GM19238 (cell line): ENCODE results near the gene GPR61.

Source experiments
- DNase-seq: peaks from one replicate; pipeline ENCODE4 v3.0.0; 2011; ENCODE audit warnings: low spot score; ENCODE audit not compliant: insufficient read length

Gene GPR61

GRCh38 chr1:109539676-109540075, at the start of gene GPR61:
Gene GPR61, plus strand, starts transcription at chr1:109539872. Its CDS starts 3,151 bp downstream, at chr1:109543023.
- DNase-seq, result no peak

DNA sequence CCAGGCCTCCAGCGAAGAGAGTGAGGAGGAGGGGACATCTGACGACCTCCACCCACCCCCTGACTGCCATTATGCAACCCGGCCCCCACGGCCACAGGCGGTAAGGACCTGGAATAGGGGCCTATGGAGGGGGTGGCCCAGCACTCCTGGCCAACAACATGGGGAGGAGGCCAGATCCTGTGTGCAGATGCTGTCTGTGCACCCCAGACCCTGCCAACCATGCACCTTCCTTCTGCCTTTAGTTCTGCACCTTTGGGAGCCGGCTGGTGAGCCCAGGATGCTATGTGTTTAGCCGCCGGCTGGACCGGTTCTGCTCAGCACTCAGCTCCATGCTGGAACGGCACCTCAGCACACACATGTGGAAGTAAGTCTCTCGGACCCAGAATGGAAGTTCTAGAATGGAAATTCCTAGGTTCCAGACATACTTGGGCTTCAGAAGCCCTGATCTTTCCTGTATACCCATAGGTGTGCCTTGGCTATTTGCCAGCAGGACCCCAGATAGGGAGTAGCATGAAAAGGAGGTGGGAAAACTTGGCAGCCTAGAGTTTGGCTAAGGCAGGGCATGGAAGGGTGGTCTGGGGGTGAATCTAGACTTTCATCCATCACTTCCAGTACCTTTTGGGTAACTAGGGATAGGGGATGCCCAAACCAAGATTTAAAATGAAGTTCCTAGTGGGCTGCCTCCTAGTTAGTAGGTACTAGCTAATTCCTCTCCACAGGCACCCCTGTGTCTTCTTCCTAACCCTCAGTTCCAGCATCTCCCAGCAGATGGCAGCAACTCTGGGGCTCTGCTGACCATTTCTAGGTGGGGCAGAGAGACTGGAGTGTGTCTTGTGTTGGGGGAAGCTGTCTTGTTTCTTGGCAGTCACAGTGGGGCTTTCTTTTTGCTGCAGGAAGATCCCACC, 49.4 kb upstream of the GPR61 start:
- DNase-seq, result peak; percentile 56

- DNase-seq, result no peak
Observed at GRCh38 chr1:109490934-109491302, 48.8 kb upstream of the GPR61 start.

DNA sequence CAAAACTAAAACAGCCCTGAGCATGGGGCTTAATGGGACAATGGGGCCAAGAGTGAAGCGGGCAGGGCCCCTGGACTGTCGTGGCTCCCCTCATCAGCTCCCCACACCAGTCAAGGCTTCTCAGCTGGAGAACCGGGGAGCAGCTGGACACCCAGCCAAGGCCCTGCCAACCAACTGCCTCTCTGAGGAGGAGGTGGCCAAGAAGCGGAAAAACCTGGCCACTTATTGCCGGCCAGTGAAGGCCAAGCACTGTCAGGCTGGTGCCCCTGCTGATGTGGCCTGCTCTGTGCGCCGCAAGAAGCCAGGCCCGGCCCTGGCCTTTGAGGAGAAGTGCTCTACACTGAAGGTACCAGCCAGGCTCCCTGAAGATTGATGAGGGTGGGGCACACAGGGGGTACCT, 48.3 kb upstream of the GPR61 start:
- no peak for DNase-seq

GRCh38 chr1:109492779-109493178, 46.9 kb upstream of the GPR61 start:
- no peak for DNase-seq

DNA sequence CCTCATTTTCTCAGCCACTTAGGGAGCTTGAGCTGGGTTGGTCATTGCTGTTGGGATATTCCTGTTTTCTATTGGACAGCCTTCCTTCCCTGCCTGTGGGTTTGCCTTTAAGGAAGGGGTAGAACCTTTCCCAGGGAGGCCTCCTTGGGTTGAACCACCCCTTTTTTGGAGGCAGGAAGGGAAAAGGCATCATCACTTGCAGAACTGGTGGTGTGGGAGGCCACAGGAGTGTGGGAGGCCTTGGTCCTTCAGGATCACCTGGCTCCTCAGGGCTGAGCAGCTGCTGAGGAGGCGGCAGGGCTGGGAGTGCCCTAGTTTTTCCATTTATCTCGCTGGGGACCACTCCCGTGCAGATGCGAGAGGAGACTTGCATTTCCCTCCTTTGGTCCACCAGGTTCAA, 46.4 kb upstream of the GPR61 start:
- no peak for DNase-seq

GRCh38 chr1:109493805-109494539, 45.7 kb upstream of the GPR61 start, which contains the start of gene CYB561D1:
Gene CYB561D1, plus strand, starts transcription at chr1:109494094. Its CDS starts 46 bp downstream, at chr1:109494140.
- peak; percentile 94 for DNase-seq

DNA sequence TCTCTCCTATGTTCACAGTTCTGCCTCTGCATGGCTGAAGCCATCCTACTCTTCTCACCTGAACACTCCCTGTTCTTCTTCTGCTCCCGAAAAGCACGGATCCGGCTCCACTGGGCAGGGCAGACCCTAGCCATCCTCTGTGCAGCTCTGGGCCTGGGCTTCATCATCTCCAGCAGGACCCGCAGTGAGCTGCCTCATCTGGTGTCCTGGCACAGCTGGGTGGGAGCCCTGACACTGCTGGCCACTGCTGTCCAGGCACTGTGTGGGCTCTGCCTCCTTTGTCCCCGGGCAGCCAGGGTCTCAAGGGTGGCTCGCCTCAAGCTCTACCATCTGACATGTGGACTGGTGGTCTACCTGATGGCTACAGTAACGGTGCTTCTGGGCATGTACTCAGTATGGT, 43.9 kb upstream of the GPR61 start:
- no peak for DNase-seq

DNA sequence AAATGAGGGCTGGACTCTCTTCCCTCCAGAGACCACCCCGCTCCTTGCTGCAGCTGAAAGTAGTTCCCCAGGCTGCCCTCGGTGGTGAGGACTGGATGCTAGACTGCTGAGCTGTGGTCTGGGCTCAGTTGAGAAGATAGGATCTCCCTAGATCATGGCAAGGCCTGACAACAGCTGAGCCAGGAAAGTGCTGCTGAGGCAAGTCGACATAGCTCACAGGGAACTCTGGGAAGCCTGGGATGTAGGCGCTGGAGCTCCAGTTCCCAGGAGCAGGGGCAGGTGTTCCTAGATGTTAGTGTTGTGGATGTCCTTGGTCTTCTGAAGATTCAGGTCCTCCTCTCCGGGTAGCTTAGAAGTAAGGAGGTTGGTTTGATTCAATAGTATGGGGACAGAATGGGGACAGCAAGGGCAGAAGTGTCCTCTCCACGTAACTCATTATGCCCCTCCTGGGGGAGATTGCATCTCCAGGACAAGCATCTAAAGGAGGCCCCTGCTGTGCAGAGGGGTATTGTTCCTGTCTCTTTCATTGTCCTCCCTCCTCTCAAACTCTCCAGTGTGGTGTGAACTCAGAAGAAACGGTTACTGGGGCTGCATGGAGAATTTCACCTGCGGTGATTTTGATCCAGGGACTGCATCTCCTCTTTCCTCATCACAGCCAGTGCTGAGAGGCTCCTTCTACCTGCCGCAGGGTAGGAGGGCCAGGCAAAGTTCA, 42.1 kb upstream of the GPR61 start:
- DNase-seq, result no peak

DNA sequence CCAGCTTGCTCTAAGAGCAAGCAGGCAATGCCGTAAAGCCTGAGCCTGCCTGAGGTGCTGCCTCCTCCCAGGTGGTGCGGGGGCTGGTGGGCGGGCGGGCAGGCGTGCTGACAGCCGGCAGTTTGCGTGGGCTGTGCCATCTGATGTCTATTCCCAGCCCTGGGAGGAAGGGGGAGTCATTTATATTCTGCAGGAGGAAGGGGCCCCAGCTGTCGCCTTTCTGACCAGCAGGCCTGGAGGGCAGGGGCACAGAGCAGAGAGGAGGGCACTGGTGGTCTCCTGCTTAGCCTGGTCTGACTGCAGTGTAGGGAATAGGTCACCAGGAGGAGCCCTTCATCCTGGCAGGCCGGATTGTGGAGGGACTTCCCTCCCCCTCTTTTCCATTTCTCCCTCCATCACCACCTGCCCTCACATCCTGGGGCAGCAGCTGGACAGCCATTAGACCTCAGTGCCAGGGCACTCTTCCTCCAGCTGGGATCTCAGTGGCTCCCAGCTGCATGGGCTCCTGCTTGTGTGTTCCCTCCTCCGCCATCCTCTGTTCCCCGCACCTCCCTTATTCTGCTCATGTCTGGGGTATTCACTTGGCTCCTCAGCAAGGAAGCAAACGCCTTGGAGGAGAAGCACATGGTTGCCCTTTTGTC, 41.4 kb upstream of the GPR61 start:
- DNase-seq, result no peak

DNA sequence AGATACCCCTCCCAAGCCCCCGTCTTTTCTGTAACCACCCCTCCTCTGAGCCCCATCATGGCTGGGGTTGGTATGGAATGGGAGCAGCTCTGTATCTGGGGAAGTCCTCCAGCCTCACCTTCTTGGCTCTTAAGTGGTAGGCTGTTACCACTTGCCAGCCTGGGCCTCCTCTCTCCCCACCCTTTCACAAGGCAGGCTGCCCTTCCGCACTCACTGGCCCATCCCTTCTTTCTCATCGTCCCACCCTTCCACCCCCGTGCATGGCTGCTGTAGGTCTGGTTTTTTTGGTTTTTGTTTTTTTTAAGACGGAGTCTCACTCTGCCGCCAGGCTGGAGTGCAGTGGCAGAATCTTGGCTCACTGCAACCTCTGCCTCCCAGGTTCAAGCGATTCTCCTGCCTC, 40.6 kb upstream of the GPR61 start:
- DNase-seq, result no peak

GRCh38 chr1:109499661-109500536, 39.8 kb upstream of the GPR61 start:
- DNase-seq, result no peak

DNA sequence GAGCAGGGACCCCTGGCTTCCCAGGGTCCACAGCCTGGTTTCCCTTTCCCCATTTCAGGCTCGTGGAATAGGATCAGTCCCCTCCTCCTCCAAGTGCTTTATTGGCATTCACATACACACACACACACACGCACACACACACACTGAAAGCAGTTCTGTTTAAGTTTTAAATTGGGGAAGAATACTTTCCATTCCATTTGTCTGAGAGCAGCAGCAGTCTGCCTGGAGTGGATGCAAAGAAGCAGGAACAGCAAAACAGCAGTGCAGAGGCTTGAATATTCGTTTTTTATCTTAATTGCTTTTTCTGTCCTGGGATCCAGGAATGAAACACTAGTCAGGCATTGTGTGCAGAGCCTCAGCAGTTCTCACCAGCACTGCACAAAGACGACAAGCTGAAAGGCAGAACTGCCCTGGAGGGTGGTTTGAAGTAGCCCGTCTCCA, 38.7 kb upstream of the GPR61 start:
- DNase-seq, result no peak

- no peak for DNase-seq
Observed at GRCh38 chr1:109501644-109502363, 37.9 kb upstream of the GPR61 start.

- no peak for DNase-seq
Observed at GRCh38 chr1:109502364-109502851, 37.3 kb upstream of the GPR61 start.

- DNase-seq, result no peak
Observed at GRCh38 chr1:109503935-109504334, 35.7 kb upstream of the GPR61 start.

DNA sequence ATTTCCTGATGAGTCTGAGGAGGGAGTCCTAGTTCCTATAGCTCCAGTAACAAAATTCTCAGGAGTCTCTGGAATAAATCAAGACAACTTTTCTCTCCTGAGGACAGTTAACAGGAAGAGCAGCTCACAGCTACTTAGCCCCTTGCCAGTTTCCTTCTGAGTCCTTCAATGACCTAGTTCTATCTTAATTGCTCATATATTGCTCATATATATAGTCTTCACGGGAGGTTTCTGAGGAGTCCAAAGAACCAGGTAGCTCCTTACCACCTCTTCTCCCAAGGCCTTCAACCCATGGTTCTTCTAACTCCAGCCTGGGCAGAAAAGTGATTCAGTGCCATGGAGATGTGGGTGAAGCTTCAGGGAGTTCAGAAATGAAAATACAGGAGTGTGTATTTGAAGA, 34.7 kb upstream of the GPR61 start:
- no peak for DNase-seq

GRCh38 chr1:109508001-109508872, 31.4 kb upstream of the GPR61 start:
- no peak for DNase-seq

- DNase-seq, result no peak
Observed at GRCh38 chr1:109508873-109509175, 30.8 kb upstream of the GPR61 start.
